ENCODE data around the gene SRL.

Gene SRL

GRCh38 chr16:4264546-4264945 is 22.7 kb upstream of the SRL start:
- Histone ChIP-seq H3K4me3 (replicated peaks; ENCODE audit: insufficient read depth, low read length) (no peak overlapping the region), H3K27ac (replicated peaks) (no peak overlapping the region), H3K27me3 (ENCODE audit: insufficient read depth, poor library complexity, severe bottlenecking) (no peaks in the 10 kb centered on the region)
- no peak for TF ChIP-seq SPI1 (IDR thresholded peaks at IDR 0.05; ENCODE audit: borderline replicate concordance, low read depth)
- TF ChIP-seq REST (IDR thresholded peaks at IDR 0.05; ENCODE audit: insufficient replicate concordance, low read depth): no peak
- no peak for TF ChIP-seq POLR2AphosphoS5 (IDR thresholded peaks at IDR 0.05; ENCODE audit: low read depth)
- TF ChIP-seq CTCF (IDR thresholded peaks at IDR 0.05; ENCODE audit: insufficient read depth, low read length): no peak
- no peak for TF ChIP-seq GABPA (IDR thresholded peaks at IDR 0.05; ENCODE audit: low read depth)
- no peak for DNase-seq (ENCODE audit: low read depth in 1 of 2, low spot score in 1 of 2)

DNA sequence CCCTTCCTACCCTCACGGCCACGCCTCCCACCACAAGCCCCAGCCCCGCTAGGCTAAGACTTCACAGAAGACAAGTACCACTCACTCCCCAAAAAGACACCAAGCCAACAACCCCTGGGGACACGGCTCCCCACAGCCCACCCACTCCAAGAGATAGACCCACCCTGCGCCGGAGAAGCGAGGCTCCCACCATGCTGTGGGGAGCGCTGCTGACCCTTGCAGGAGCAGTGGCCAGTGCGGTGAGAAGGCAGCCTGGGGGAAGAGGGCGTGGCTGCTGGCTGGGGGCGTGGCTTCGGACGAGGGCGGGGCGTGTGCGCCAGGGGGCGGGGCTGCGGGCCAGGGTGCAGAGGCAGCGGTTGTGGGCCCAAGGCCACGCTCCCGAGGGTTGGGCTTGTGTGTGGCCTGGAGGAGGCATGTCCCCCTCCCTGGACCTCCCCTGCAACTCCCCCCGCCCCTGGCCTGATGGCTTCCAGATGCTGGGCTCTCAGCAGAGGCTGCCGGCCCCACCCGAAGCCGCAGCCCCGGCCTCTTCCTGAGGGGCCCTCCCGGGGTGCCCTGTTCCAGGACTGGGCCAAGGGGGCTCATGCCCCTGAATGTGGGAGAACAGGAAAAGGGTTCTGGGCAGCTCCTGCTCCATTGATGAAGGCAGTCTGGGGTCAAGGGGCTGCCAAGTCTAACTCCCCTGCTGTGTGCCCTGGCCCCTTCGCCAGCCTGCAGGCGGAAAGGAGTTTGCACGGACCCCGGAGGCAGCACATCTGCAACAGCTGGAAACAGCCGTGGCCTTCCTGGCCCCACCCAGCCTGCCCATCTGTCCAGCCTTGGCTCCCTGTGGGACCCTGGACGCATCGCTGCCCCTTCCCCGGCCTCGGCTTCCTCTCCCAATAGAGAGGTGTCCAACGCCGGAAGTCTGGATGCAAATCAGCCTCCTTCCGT is 21.9 kb upstream of the SRL start:
- no peak overlapping the region for H3K27ac ChIP-seq (replicated peaks)
- H3K27me3 ChIP-seq (ENCODE audit: insufficient read depth, poor library complexity, severe bottlenecking): no peaks in the 10 kb centered on the region
- DNase-seq (ENCODE audit: low read depth in 1 of 2, low spot score in 1 of 2): no peak
- TF ChIP-seq CTCF (IDR thresholded peaks at IDR 0.05; ENCODE audit: insufficient read depth, low read length): no peak
- TF ChIP-seq SPI1 (IDR thresholded peaks at IDR 0.05; ENCODE audit: borderline replicate concordance, low read depth): no peak
- TF ChIP-seq POLR2AphosphoS5 (IDR thresholded peaks at IDR 0.05; ENCODE audit: low read depth): no peak
- TF ChIP-seq GABPA (IDR thresholded peaks at IDR 0.05; ENCODE audit: low read depth): no peak
- no peak for TF ChIP-seq REST (IDR thresholded peaks at IDR 0.05; ENCODE audit: insufficient replicate concordance, low read depth)
- no peak overlapping the region for H3K4me3 ChIP-seq (replicated peaks; ENCODE audit: insufficient read depth, low read length)

DNA sequence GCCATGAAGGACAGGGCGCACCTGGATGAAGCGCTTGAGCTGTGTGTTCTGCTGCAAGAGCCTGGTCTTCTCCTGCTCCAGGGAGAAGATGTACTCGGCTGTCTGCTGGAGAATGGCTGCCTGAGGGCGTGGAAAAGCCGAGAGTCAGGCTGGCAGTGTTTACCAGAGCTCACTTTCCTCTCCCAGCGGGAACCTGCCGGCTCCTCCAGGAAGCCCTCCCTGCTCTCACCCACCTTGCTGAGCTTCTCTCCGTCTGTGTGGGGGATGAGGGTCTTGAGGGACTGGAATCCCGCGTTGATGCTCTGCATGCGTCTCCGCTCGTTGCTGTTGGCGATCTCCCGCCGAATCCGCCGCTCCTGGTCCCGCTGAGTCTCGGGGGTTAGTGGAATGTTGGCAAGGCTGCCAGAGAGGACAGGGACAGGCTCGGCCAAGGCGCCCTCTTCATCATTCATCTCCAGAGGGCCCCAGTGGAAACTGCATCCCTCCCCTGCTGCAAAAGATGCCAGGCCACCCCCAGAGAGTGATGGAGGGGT is 20.5 kb upstream of the SRL start:
- DNase-seq (ENCODE audit: low read depth in 1 of 2, low spot score in 1 of 2): no peak
- Histone ChIP-seq H3K27me3 (ENCODE audit: insufficient read depth, poor library complexity, severe bottlenecking) (no peaks in the 10 kb centered on the region), H3K4me3 (replicated peaks; ENCODE audit: insufficient read depth, low read length) (no peak overlapping the region), H3K27ac (replicated peaks) (no peak overlapping the region)
- TF ChIP-seq REST (IDR thresholded peaks at IDR 0.05; ENCODE audit: insufficient replicate concordance, low read depth) (no peak), CTCF (IDR thresholded peaks at IDR 0.05; ENCODE audit: insufficient read depth, low read length) (no peak), SPI1 (IDR thresholded peaks at IDR 0.05; ENCODE audit: borderline replicate concordance, low read depth) (no peak), GABPA (IDR thresholded peaks at IDR 0.05; ENCODE audit: low read depth) (no peak), POLR2AphosphoS5 (IDR thresholded peaks at IDR 0.05; ENCODE audit: low read depth) (no peak)
